ENCODE results near the gene LRRTM4. TPM values are rescaled to one million over a fixed set of nuclear protein-coding genes. Genes with fewer than 3 reads are reported as not detected.

LRRTM4 gene
- polyA plus RNA-seq, 1 donor (not counting 4 experiments of a cell fraction or from before 2014, with no cell fraction given): not detected

GRCh38 chr2:76748581-76749296 is 773.4 kb downstream of the LRRTM4 start:
- Histone ChIP-seq H3K9me1 (ENCODE audit: control insufficient read depth, extremely low read depth, insufficient read depth, low read length) (no peaks in the 10 kb centered on the region), H3K4me2 (ENCODE audit: control insufficient read depth, extremely low read depth, insufficient read depth, low read depth, low read length) (no peak overlapping the region), H3K4me3 (ENCODE audit: control insufficient read depth in 2 of 3, extremely low read depth in 1 of 3, insufficient read depth in 2 of 3, low read depth in 1 of 3, low read length in 3 of 3) (no peak overlapping the region), H3K79me2 (ENCODE audit: control insufficient read depth, insufficient read depth, low read length) (no peaks in the 10 kb centered on the region), H3K27me3 (ENCODE audit: control insufficient read depth, extremely low read depth, insufficient read depth, low read length) (no peaks in the 10 kb centered on the region), H3K27ac (ENCODE audit: control insufficient read depth, insufficient read depth, low read length) (no peak overlapping the region), H2AFZ (ENCODE audit: control insufficient read depth, low read length) (no peak overlapping the region), H3K9ac (ENCODE audit: control insufficient read depth, extremely low read depth, insufficient read depth, low read length) (no peak overlapping the region), H3K4me1 (ENCODE audit: control insufficient read depth, extremely low read depth, insufficient read depth, low read length) (no peaks in the 10 kb centered on the region), H4K20me1 (ENCODE audit: control insufficient read depth, extremely low read depth, insufficient read depth, low read length) (no peaks in the 10 kb centered on the region), H3K36me3 (ENCODE audit: control insufficient read depth in 2 of 2, extremely low read depth in 1 of 2, insufficient read depth in 2 of 2, low read length in 2 of 2) (no peaks in the 10 kb centered on the region), H3K9me3 (ENCODE audit: control insufficient read depth, low read depth, low read length) (no peaks in the 10 kb centered on the region)
- FAIRE-seq: no peak
- DNase-seq (ENCODE audit: low read depth, low spot score): no peak
- dilution Hi-C loops (cut with MboI; ENCODE audit: extremely low pct_ligation_motif_present, low sequenced_read_pairs): no loop called here
- TF ChIP-seq EZH2 (IDR thresholded peaks at IDR 0.05; ENCODE audit: low read length): no peak
- TF ChIP-seq CTCF (optimal IDR thresholded peaks at IDR 0.05 in 1 of 3, IDR thresholded peaks at IDR 0.05 in 1 of 3, conservative IDR thresholded peaks at IDR 0.05 in 1 of 3; ENCODE audit: extremely low read depth in 1 of 3, insufficient read depth in 2 of 3, low read length in 3 of 3): no peak

GRCh38 chr2:76745605-76746004 is 776.6 kb downstream of the LRRTM4 start:
- FAIRE-seq: no peak
- dilution Hi-C loops (cut with MboI; ENCODE audit: extremely low pct_ligation_motif_present, low sequenced_read_pairs): no loop called here

More at GRCh38 chr2:76745605-76746004, 776.6 kb downstream of the LRRTM4 start:
- Histone ChIP-seq H4K20me1 (ENCODE audit: control insufficient read depth, extremely low read depth, insufficient read depth, low read length) (no peaks in the 10 kb centered on the region), H3K36me3 (ENCODE audit: control insufficient read depth in 2 of 2, extremely low read depth in 1 of 2, insufficient read depth in 2 of 2, low read length in 2 of 2) (no peaks in the 10 kb centered on the region), H3K4me1 (ENCODE audit: control insufficient read depth, extremely low read depth, insufficient read depth, low read length) (no peaks in the 10 kb centered on the region), H3K79me2 (ENCODE audit: control insufficient read depth, insufficient read depth, low read length) (no peaks in the 10 kb centered on the region), H3K9ac (ENCODE audit: control insufficient read depth, extremely low read depth, insufficient read depth, low read length) (no peak overlapping the region), H3K27me3 (ENCODE audit: control insufficient read depth, extremely low read depth, insufficient read depth, low read length) (no peaks in the 10 kb centered on the region), H3K9me1 (ENCODE audit: control insufficient read depth, extremely low read depth, insufficient read depth, low read length) (no peaks in the 10 kb centered on the region), H3K27ac (ENCODE audit: control insufficient read depth, insufficient read depth, low read length) (no peak overlapping the region), H3K4me2 (ENCODE audit: control insufficient read depth, extremely low read depth, insufficient read depth, low read depth, low read length) (no peak overlapping the region), H3K9me3 (ENCODE audit: control insufficient read depth, low read depth, low read length) (no peaks in the 10 kb centered on the region), H3K4me3 (ENCODE audit: control insufficient read depth in 2 of 3, extremely low read depth in 1 of 3, insufficient read depth in 2 of 3, low read depth in 1 of 3, low read length in 3 of 3) (no peak overlapping the region), H2AFZ (ENCODE audit: control insufficient read depth, low read length) (no peak overlapping the region)
- TF ChIP-seq CTCF (optimal IDR thresholded peaks at IDR 0.05 in 1 of 3, IDR thresholded peaks at IDR 0.05 in 1 of 3, conservative IDR thresholded peaks at IDR 0.05 in 1 of 3; ENCODE audit: extremely low read depth in 1 of 3, insufficient read depth in 2 of 3, low read length in 3 of 3): no peak
- no peak for TF ChIP-seq EZH2 (IDR thresholded peaks at IDR 0.05; ENCODE audit: low read length)
- no peak for DNase-seq (ENCODE audit: low read depth, low spot score)
